Stimulated activated effector memory CD8-positive, alpha-beta T cell treated with anti-CD3 and anti-CD28 coated beads, Interleukin-12 subunit alpha, Interleukin-12 subunit beta, amount 100 ng/mL, for 72 hours (primary cell): Measurements from ENCODE around the gene GORAB.

ENCODE experiments used
- ATAC-seq: fragments of 150-1000 bp; cut with Tn5 transposase; 2 replicates; pipeline ENCODE4 v1.10.0; 2021
- DNase-seq, 2 donors: peaks; one replicate each; pipeline ENCODE4 v3.0.0; 2021 to 2022; ENCODE audit warnings: low spot score in 2 of 2
- H3K27ac Mint-ChIP-seq: one replicate; pipeline ENCODE4 v1.8.0; 2022; ENCODE audit warnings: mild to moderate bottlenecking, mixed read lengths
- H3K36me3 Mint-ChIP-seq: one replicate; pipeline ENCODE4 v1.8.0; 2022; ENCODE audit warnings: mild to moderate bottlenecking, mixed read lengths
- H3K4me1 Mint-ChIP-seq: one replicate; pipeline ENCODE4 v1.8.0; 2022; ENCODE audit warnings: mixed read lengths
- H3K4me3 Mint-ChIP-seq: one replicate; pipeline ENCODE4 v1.8.0; 2022; ENCODE audit warnings: mild to moderate bottlenecking, mixed read lengths
- H3K9me3 Mint-ChIP-seq: one replicate; pipeline ENCODE4 v1.8.0; 2022; ENCODE audit warnings: mixed read lengths

Gene GORAB

GRCh38 chr1:170594066-170594626 is 62.2 kb downstream of the GORAB start:
- ATAC-seq (no peak), DNase-seq (no peak)
- no peak overlapping the region for H3K27ac Mint-ChIP-seq
- no peaks in the 10 kb centered on the region for H3K36me3 Mint-ChIP-seq
- H3K4me3 Mint-ChIP-seq, result no peak overlapping the region
- H3K9me3 Mint-ChIP-seq, result peaks cover 6% of the 10 kb centered on the region
- H3K4me1 Mint-ChIP-seq, result no peaks in the 10 kb centered on the region

GRCh38 chr1:170596701-170597100 is 64.7 kb downstream of the GORAB start:
- Mint-ChIP-seq H3K4me1 (no peaks in the 10 kb centered on the region), H3K36me3 (no peaks in the 10 kb centered on the region), H3K4me3 (no peak overlapping the region), H3K27ac (no peak overlapping the region), H3K9me3 (peaks cover 9% of the 10 kb centered on the region)
- ATAC-seq (no peak), DNase-seq (no peak)

- H3K9me3 Mint-ChIP-seq, result peaks cover 17% of the 10 kb centered on the region
- no peak for DNase-seq
- no peak for ATAC-seq
- H3K4me1 Mint-ChIP-seq, result no peaks in the 10 kb centered on the region
- H3K27ac Mint-ChIP-seq, result no peak overlapping the region
- H3K4me3 Mint-ChIP-seq, result no peak overlapping the region
- no peaks in the 10 kb centered on the region for H3K36me3 Mint-ChIP-seq
Measured at GRCh38 chr1:170598618-170599017, 66.7 kb downstream of the GORAB start.

GRCh38 chr1:170599033-170599432 is 67.1 kb downstream of the GORAB start:
- DNase-seq (no peak), ATAC-seq (no peak)
- Mint-ChIP-seq H3K4me3 (no peak overlapping the region), H3K36me3 (no peaks in the 10 kb centered on the region), H3K4me1 (no peaks in the 10 kb centered on the region), H3K27ac (no peak overlapping the region), H3K9me3 (peaks cover 17% of the 10 kb centered on the region)

- ATAC-seq (no peak), DNase-seq (no peak)
- peaks cover 17% of the 10 kb centered on the region for H3K9me3 Mint-ChIP-seq
- H3K4me3 Mint-ChIP-seq, result no peak overlapping the region
- no peaks in the 10 kb centered on the region for H3K36me3 Mint-ChIP-seq
- no peaks in the 10 kb centered on the region for H3K4me1 Mint-ChIP-seq
- no peak overlapping the region for H3K27ac Mint-ChIP-seq
Measured at GRCh38 chr1:170601866-170602265, 69.9 kb downstream of the GORAB start.
